ENCODE data around the gene PATL2. TPM values are rescaled to one million over a fixed set of nuclear protein-coding genes. Genes with fewer than 3 reads are reported as not detected.

PATL2 gene
- total RNA-seq, 1 donor from 2014 or later: not detected

DNA sequence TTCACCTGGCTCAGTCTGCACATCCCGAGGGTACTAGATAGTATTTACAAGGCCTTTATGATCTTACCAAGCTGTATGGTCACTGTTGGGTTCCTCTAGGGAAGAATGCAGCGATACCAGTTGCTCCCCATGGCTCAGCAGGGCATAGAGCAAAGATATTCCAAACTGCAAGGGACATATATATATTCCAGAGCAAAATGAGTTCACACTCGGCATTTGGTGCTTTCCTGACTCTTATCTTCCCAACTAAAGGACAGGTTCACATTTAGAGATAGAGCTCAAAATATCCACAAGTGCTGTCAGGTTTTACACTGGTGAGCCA, 44.1 kb downstream of the PATL2 start:
- Mint-ChIP-seq H3K4me1 (peaks cover 6% of the 10 kb centered on the region), H3K9me3 (no peaks in the 10 kb centered on the region), H3K4me3 (no peak overlapping the region), H3K27ac (no peak overlapping the region), H3K36me3 (no peaks in the 10 kb centered on the region), H3K27me3 (ENCODE audit: insufficient read depth, low read depth) (no peaks in the 10 kb centered on the region)
- Histone ChIP-seq H3F3A (ENCODE audit: low read depth) (peaks cover 6% of the 10 kb centered on the region), H3K4me3 (no peak overlapping the region), H3K36me3 (no peaks in the 10 kb centered on the region), H3K27ac (no peak overlapping the region), H3K27me3 (no peaks in the 10 kb centered on the region), H3K4me2 (no peak overlapping the region), H3K4me1 (peaks cover 2% of the 10 kb centered on the region), H3K9ac (no peak overlapping the region), H3K9me3 (ENCODE audit: low read depth) (no peaks in the 10 kb centered on the region), H3K79me2 (ENCODE audit: low read depth) (peaks cover 12% of the 10 kb centered on the region), H4K20me1 (ENCODE audit: low read depth) (no peaks in the 10 kb centered on the region), H2AFZ (replicated peaks) (peak overlapping the region; percentile 79)
- no peak for DNase-seq (ENCODE audit: low spot score)
- TF ChIP-seq, protein P1, sequence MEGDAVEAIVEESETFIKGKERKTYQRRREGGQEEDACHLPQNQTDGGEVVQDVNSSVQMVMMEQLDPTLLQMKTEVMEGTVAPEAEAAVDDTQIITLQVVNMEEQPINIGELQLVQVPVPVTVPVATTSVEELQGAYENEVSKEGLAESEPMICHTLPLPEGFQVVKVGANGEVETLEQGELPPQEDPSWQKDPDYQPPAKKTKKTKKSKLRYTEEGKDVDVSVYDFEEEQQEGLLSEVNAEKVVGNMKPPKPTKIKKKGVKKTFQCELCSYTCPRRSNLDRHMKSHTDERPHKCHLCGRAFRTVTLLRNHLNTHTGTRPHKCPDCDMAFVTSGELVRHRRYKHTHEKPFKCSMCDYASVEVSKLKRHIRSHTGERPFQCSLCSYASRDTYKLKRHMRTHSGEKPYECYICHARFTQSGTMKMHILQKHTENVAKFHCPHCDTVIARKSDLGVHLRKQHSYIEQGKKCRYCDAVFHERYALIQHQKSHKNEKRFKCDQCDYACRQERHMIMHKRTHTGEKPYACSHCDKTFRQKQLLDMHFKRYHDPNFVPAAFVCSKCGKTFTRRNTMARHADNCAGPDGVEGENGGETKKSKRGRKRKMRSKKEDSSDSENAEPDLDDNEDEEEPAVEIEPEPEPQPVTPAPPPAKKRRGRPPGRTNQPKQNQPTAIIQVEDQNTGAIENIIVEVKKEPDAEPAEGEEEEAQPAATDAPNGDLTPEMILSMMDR (IDR thresholded peaks at IDR 0.05): no peak
- no peak for TF ChIP-seq EZH2 (IDR thresholded peaks at IDR 0.05)
- no peak for TF ChIP-seq EZH2phosphoT487 (IDR thresholded peaks at IDR 0.05)

DNA sequence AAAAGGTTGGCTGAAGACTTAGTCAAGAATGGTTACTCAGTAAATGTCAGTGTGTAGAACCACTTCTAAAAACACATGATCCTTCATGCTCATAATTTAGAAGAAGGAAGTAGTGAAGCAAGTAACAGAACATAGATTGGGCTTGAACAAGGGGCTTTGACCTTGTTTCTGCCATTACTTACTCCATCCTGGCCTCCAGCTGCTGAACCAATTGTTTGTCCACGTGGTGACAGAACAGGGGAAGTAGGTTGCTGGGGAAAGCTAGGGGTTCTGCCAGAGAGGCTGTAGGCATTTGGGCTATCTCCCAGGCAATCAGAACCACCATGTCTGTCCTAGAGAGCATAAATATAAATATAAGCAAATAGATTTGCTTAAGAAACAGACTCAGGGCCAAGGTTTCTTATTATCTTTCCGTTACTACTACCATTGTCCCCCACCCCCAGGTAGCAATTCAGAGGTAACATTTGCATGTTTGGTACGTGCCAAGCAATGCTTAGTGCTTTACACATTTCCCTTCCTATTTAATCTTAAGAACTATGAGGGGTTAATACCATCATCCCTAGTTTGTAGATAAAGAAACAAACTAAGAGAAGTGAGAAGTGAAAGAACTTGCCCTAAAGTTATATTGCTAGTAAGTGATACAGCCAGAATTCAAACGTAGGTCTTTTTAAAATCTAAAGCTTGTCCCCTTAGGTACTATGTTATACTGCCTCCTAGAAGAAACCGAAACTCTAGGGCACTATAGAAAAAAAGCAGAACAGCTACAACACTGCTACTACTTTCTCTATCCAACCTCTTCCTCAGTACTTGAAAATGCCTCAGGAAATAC, 44.7 kb downstream of the PATL2 start:
- Histone ChIP-seq H3K36me3 (no peaks in the 10 kb centered on the region), H3K79me2 (ENCODE audit: low read depth) (peaks cover 18% of the 10 kb centered on the region), H3K4me1 (peaks cover 7% of the 10 kb centered on the region), H2AFZ (replicated peaks) (peak overlapping the region; percentile 79), H3K9me3 (ENCODE audit: low read depth) (no peaks in the 10 kb centered on the region), H3F3A (ENCODE audit: low read depth) (peaks cover 6% of the 10 kb centered on the region), H3K4me2 (no peak overlapping the region), H3K9ac (no peak overlapping the region), H3K27me3 (no peaks in the 10 kb centered on the region), H3K27ac (no peak overlapping the region), H3K4me3 (no peak overlapping the region), H4K20me1 (ENCODE audit: low read depth) (no peaks in the 10 kb centered on the region)
- Mint-ChIP-seq H3K27me3 (ENCODE audit: insufficient read depth, low read depth) (no peaks in the 10 kb centered on the region), H3K36me3 (no peaks in the 10 kb centered on the region), H3K4me3 (no peak overlapping the region), H3K4me1 (peaks cover 11% of the 10 kb centered on the region), H3K27ac (no peak overlapping the region), H3K9me3 (no peaks in the 10 kb centered on the region)
- DNase-seq (ENCODE audit: low spot score): no peak
- no peak for TF ChIP-seq EZH2 (IDR thresholded peaks at IDR 0.05)
- no peak for TF ChIP-seq EZH2phosphoT487 (IDR thresholded peaks at IDR 0.05)
- TF ChIP-seq, protein P1 (IDR thresholded peaks at IDR 0.05): no peak

DNA sequence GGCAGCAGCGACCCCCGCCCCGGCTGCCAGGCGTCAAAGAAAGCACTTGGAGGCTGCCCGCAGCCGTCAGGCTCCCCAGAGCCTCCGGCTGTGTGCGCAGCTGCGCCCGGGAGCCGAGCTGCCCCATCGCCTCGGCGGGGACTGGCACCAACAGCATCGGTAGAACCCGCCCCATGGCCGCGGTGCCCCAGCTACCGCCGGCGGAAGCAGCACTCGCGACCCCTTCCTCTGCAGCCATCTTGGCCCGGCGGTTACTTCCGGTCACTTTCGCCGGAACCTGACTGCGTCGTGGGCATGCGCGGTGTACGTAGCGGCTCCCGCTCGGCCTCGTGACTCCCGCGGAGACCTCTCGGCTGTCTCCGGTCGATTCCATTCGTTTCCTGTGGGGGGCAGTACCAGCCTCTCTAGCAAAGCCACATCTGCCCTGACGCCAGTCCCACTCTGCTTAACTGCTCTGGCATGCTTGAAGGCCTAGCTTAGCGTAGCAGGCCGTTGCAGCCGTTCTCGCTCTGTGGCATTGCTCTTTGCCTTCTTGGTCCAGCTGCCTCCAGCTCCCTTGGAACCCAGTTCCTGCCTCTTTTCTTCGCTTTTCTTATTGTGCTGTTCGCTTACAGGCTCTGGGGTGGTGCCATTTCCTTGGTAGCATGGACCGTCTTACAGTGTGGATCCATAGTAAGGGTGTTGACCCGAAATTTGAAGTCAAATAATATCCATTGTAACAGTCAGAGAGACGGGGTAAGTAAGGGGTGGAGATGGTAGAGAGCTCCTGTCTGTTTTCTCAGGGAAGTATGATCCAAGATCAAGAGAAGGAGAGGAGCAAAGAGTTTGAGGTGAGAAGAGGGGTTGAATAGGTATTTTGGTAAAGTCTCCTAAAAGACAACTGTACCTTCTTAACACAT, 47.5 kb downstream of the PATL2 start, which contains the start of gene SPG11:
Gene SPG11 (minus strand): TSS at position 253 of the 899 bp plus-strand sequence. CDS start 15 bp downstream, at position 238.
- Histone ChIP-seq H3F3A (ENCODE audit: low read depth) (peaks cover 6% of the 10 kb centered on the region), H3K36me3 (no peaks in the 10 kb centered on the region), H3K4me3 (peak within 1 kb of the TSS; percentile 74), H3K4me1 (peaks cover 7% of the 10 kb centered on the region), H3K79me2 (ENCODE audit: low read depth) (peaks cover 28% of the 10 kb centered on the region), H3K9ac (peak within 1 kb of the TSS; percentile 76), H4K20me1 (ENCODE audit: low read depth) (no peaks in the 10 kb centered on the region), H3K9me3 (ENCODE audit: low read depth) (no peaks in the 10 kb centered on the region), H3K27me3 (no peaks in the 10 kb centered on the region), H3K4me2 (peak within 1 kb of the TSS; percentile 98), H3K27ac (peak within 1 kb of the TSS; percentile 57), H2AFZ (replicated peaks) (peak within 1 kb of the TSS; percentile 93)
- H3K27me3 Mint-ChIP-seq (ENCODE audit: insufficient read depth, low read depth): no peaks in the 10 kb centered on the region
- no peaks in the 10 kb centered on the region for H3K9me3 Mint-ChIP-seq
- peaks cover 13% of the 10 kb centered on the region for H3K4me1 Mint-ChIP-seq
- TF ChIP-seq, protein P1 (IDR thresholded peaks at IDR 0.05): peak; percentile 84
- no peak for TF ChIP-seq EZH2phosphoT487 (IDR thresholded peaks at IDR 0.05)
- H3K27ac Mint-ChIP-seq: peak within 1 kb of the TSS; percentile 95
- H3K36me3 Mint-ChIP-seq: peaks cover 4% of the 10 kb centered on the region
- DNase-seq (ENCODE audit: low spot score): peak; percentile 98
- peak within 1 kb of the TSS; percentile 99 for H3K4me3 Mint-ChIP-seq
